Fibroblast of gingiva (primary cell): Measurements from ENCODE around the gene NABP1.
"Not testable (repeated sequence)": the region's sequence is repeated elsewhere in the genome, so short reads cannot be mapped to it uniquely, and the experiment has no call there.

ENCODE experiments used
- DNase-seq: peaks from one replicate; pipeline ENCODE4 v3.0.0-alpha.2; 2011; ENCODE audit warnings: low read depth

NABP1 gene

GRCh38 chr2:191677646-191678436 is at the start of gene NABP1:
NABP1 (plus strand) TSS chr2:191678136; CDS start chr2:191678615, 479 bp downstream.
- DNase-seq = peak; percentile 99

GRCh38 chr2:191629001-191629453 is 48.9 kb upstream of the NABP1 start:
- no peak for DNase-seq

- DNase-seq = no peak
These were observed 47.8 kb upstream of the NABP1 start for GRCh38 chr2:191629976-191630712.

GRCh38 chr2:191631754-191632153 is 46.2 kb upstream of the NABP1 start:
- DNase-seq = peak; percentile 60

- no peak for DNase-seq
These were observed 45.5 kb upstream of the NABP1 start for GRCh38 chr2:191632426-191632825.

- DNase-seq = no peak
These were observed 43.1 kb upstream of the NABP1 start for GRCh38 chr2:191634791-191635190.

- peak; percentile 57 for DNase-seq
These were observed 42.4 kb upstream of the NABP1 start for GRCh38 chr2:191635333-191636234.

- peak; percentile 76 for DNase-seq
These were observed 41.7 kb upstream of the NABP1 start for GRCh38 chr2:191636235-191636543.

- DNase-seq = no peak
These were observed 41.4 kb upstream of the NABP1 start for GRCh38 chr2:191636586-191636985.

- DNase-seq = peak; percentile 65
These were observed 40.5 kb upstream of the NABP1 start for GRCh38 chr2:191637182-191638078.

- peak; percentile 8 for DNase-seq
These were observed 39.7 kb upstream of the NABP1 start for GRCh38 chr2:191638079-191638801.

GRCh38 chr2:191638802-191639172 is 39.1 kb upstream of the NABP1 start:
- no peak for DNase-seq

GRCh38 chr2:191641609-191642008 is 36.3 kb upstream of the NABP1 start:
- DNase-seq = no peak

- DNase-seq = no peak
These were observed 35.4 kb upstream of the NABP1 start for GRCh38 chr2:191642541-191642940.

GRCh38 chr2:191643429-191643828 is 34.5 kb upstream of the NABP1 start:
- no peak for DNase-seq

GRCh38 chr2:191644613-191645012 is 33.3 kb upstream of the NABP1 start:
- not testable (repeated sequence) for DNase-seq

GRCh38 chr2:191645032-191645431 is 32.9 kb upstream of the NABP1 start:
- DNase-seq = no peak

- DNase-seq = no peak
These were observed 32.3 kb upstream of the NABP1 start for GRCh38 chr2:191645434-191646162.

- DNase-seq = peak; percentile 61
These were observed 31.6 kb upstream of the NABP1 start for GRCh38 chr2:191646163-191646902.
